Panc1 (cell line): ENCODE results near the gene SLC26A4.

Experiments
- CTCF ChIP-seq: fragments of 450-650 bp; IDR thresholded peaks from 2 replicates; pipeline ENCODE4 v1.5.1; 2017; ENCODE audit warnings: mild to moderate bottlenecking
- POLR2AphosphoS5 ChIP-seq: IDR thresholded peaks from 2 replicates; pipeline ENCODE4 v1.6.1; 2012; ENCODE audit warnings: mild to moderate bottlenecking, low read depth, low read length, moderate library complexity

GRCh38 chr7:107660381-107661080, at the start of gene SLC26A4:
- no peak for TF ChIP-seq CTCF
- TF ChIP-seq POLR2AphosphoS5 = no peak
